HG03135 (cell line): Measurements from ENCODE around the gene AFAP1.

Experiments
- ATAC-seq: cut with Tn5 transposase; IDR thresholded peaks from one replicate; pipeline ENCODE4 v1.9.1; 2021; ENCODE audit warnings: mild to moderate bottlenecking, moderate library complexity; ENCODE audit not compliant: unreplicated experiment

Gene AFAP1

DNA sequence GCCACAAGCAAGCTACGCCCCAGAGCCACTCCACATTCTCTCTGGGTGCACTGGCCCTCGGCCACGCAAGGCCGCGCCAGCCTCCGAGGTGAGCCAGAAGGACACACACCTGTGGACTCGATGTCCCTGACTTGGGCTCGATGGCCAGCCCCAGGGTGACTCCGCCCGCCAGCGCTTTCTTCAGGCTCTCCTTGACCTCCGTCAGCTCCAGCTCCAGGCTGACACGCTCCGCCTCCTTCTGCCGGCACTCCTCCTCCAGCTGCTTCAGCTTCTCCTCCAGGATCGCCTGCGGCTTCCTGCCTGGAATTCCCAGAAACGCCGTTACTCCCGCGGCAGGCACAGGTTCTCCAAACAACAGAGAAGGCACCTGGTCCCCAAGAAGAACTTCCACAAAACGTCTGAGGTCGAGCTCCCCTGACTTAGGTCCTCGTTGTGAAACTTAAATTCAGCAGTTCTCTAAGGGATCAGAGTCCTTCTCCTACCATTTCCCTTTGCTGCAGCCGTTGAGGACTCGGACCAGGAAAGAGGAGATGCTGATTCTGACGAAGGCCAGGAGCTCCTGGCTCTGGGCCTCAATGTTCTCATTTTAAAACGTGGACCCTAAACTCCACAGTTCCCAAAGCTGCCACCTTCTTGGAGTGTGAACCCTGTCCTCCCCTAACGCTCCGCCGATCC lies 166.8 kb downstream of the AFAP1 start:
- no peak for ATAC-seq

DNA sequence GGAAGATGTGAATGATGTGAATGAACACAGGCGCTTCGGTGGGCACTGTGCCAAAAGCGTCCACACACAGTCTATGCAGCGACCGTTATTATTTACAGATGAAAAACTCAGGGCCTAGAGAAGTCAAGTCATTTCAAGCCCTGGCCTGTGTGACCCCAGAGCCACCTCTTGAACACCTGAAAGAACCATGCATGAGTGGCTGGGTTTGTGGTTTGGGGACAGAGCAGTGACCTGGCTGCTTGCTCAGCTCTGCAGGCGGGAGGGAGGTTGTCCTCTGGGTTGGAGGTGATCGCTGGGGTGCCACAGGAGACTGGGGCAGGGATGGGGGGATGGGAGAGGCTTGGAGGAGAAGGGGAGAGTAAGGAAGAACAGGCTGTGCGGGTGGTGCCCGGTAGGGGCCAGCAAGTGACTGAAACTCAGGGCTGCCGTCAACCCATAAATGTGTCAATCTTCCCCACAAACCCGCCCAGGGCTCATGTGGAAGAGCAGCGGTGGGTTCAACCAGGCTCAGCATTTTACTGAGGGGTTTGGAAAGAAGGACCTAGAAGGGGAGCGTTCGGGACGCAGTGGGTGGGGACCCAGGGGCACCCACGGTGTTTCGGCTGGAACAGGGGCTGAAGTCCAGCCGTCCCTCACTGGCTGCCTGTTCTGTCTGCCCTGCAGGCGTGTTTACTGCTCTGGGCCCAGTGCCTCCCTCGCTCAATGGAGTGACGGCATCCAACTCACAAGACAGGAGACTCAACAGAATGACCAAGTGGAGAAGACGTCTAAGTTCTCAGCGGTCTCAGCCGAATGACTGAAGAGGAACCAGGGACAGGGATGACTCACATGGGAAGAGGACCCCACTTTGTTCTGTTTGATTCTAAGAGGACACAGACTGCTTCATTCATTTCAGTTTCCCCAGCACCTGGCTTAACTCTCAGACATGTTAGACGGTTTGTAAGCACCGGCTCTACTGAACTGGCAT lies 167.8 kb downstream of the AFAP1 start:
- peak; percentile 87 for ATAC-seq

DNA sequence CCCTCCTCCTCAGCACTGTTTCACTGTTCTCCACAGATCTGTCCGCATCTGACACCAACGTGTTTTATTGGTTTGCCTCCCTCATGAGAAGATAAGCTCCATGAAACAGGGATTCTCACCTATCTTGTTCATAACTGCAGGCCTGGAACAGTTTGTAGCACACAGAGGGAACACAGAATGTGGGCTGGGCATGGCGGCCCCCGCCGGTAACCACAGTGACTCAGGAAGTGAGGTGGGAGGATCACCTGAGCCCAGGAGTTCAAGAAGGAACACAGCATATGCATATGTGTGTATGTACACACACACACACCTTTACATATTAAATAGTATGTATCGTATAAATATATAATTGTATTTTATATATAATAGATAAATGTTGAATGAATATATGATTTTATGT lies 168.6 kb downstream of the AFAP1 start:
- ATAC-seq = no peak

- no peak for ATAC-seq
Measured at GRCh38 chr4:7770224-7771050, 169.2 kb downstream of the AFAP1 start.

DNA sequence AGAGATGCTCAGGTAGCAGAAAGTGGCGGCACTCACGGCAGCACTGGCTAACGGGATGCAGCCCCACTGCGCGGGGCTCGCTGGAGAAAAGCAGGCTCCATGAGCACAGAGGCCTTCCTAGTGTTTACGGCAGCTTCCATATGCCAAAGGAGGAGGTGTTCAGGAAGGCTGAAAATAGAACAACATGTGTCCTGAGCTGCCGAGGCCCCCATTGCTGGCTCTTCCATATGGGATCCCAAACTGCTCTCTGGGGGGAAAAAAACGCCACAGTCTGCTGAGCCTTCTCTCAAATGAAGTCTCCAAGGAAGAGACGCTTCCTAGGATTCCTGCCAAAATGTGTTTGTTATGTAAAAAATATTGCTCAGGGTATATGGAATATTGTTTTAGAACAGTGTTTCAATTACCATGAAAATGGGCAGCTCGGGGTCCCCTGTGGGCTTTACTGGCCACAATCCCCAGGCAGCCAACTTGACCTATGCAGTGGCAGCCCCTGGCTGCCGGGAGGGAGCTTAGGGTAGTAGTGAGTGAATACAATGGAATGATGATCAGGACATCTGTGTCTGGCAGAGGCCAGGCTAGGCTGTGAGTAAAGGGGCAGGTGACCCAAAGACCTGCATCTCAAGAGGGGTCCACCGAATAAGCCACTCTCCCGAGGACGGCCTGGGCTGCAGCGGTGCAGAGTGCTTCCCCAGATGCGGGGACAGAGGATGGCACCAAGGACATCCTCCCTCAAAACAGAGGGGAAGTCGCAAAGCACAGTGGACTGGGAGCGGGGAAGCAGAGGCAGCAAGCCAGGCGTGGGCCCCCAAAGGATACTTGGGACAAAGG lies 170.1 kb downstream of the AFAP1 start:
- no peak for ATAC-seq

GRCh38 chr4:7768736-7769135 lies 170.9 kb downstream of the AFAP1 start:
- ATAC-seq = no peak

DNA sequence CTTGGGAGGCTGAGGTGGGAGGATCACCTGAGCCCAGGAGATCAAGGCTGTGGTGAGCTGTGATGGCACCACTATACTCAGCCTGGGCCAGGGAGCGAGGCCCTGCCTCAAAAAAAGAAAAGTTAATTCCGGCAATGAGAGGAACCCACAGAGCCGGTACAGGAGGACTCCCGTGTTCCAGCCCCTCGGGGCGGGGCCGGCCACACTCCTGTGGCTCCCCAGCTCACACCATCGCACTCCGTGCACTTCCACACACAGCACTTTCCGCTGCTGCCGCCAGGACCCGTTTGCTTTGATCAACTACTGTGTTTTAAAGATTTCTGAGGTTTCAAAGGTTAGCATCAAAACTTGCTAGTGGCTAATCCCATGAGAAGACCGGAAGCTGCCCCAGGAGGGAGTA lies 171.7 kb downstream of the AFAP1 start:
- ATAC-seq = no peak

GRCh38 chr4:7767526-7767925 lies 172.1 kb downstream of the AFAP1 start:
- ATAC-seq = no peak

- ATAC-seq = no peak
Measured at GRCh38 chr4:7766661-7767345, 172.9 kb downstream of the AFAP1 start.

GRCh38 chr4:7766086-7766485 lies 173.6 kb downstream of the AFAP1 start:
- no peak for ATAC-seq

GRCh38 chr4:7765666-7766065 lies 174.0 kb downstream of the AFAP1 start:
- ATAC-seq = no peak

DNA sequence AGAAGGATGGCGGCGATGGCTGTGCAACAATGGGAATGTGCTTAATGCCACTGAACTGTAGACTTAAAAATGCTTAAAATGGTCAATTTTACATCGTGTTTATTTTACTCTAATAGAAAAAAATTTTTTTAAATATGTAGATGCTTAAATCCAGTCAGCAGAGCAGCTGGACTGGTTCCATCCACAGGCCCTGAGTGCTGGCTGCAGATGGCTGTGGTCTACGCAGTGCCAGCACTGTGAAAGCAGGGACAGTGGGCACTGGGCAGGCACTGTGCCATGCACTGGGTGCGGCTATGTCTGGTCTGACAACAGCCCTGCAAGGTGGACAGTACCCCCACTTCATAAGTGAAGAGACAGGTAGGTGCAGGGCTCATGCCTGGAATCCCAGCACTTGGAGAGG lies 175.2 kb downstream of the AFAP1 start:
- no peak for ATAC-seq

- no peak for ATAC-seq
Measured at GRCh38 chr4:7763788-7764187, 175.9 kb downstream of the AFAP1 start.

DNA sequence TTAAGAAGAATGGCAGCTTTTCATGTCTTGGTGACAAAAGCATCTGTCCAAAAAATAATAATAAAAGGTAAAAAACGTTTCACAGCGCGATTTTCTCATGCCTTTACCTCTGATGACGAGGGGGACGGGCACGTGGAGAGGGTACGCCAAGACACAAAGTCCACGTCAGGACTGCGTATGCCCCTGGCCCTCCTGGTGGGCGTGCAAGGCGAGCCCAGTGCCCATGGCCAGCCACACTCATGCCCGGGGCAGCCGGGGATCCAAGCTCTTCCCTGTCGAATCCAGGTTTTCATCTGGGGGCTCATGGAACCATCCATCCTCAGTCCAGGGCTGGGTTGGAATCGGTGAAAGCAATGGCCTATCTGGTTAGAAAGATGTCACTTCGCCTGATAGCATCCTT lies 176.6 kb downstream of the AFAP1 start:
- no peak for ATAC-seq

GRCh38 chr4:7762376-7763030 lies 177.2 kb downstream of the AFAP1 start:
- no peak for ATAC-seq

DNA sequence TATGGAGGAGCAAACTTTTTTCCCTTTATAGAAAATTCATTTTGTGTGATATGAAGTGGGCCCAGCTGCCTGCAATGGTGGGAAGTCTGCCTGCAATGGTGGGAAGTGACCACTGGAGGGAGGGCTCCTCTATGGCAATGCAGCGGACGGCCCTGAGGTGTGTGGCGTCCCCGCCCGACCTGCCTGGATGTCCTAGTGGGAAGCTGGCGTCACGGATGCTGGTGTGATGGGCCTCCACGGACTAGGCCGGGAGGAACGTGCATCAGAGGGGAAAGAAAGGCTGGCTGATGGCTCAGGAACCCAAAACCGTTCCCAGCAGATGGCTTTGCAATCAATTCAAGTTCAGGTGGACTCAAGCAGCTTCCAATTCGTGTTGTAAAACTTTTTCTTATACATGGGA lies 177.9 kb downstream of the AFAP1 start:
- peak; percentile 74 for ATAC-seq

DNA sequence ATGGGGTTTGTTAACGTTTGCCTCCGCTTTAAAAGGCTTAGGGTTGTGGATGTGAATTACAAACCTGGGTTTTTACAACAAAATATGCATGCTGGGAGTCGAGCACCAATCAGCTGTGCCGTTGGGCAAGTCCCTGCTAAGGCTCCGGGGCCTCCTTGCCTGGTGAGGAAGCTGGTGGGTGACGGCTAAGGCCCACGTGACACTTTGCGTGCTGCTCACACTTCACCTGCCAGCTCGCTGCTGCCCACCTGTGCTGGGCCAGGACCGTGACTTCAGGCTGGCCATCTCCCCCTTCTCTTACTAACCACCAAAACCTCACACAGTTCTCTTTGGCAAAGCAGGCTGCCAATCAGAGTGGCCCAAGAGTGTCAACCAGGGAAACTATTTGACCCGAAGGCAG lies 178.3 kb downstream of the AFAP1 start:
- ATAC-seq = no peak

- ATAC-seq = no peak
Measured at GRCh38 chr4:7760706-7761105, 179.0 kb downstream of the AFAP1 start.

GRCh38 chr4:7760228-7760627 lies 179.4 kb downstream of the AFAP1 start:
- no peak for ATAC-seq
